WTC11 (cell line): ENCODE results near the gene QKI.

Experiments
- CBFB ChIP-seq: sonication (generic); formaldehyde crosslinking; IDR thresholded peaks from 2 replicates; pipeline ENCODE4 v1.8.1; 2022; ENCODE audit warnings: mild to moderate bottlenecking, low read depth, missing genetic modification reagents
- CTCF ChIP-seq: fragments of 200-600 bp; IDR thresholded peaks from 2 replicates; pipeline ENCODE4 v1.8.0; 2022; ENCODE audit warnings: antibody characterized with exemption
- RELA ChIP-seq: sonication (generic); formaldehyde crosslinking; IDR thresholded peaks from 2 replicates; pipeline ENCODE4 v1.8.1; 2022; ENCODE audit warnings: missing genetic modification reagents, mild to moderate bottlenecking, borderline replicate concordance
- ZNF263 ChIP-seq: sonication (generic); formaldehyde crosslinking; IDR thresholded peaks from 2 replicates; pipeline ENCODE4 v1.8.1; 2022; ENCODE audit warnings: low read depth, mild to moderate bottlenecking, moderate library complexity, missing genetic modification reagents

GRCh38 chr6:163459007-163459406 lies 44.5 kb downstream of the QKI start:
- no peak for TF ChIP-seq CTCF
- no peak for TF ChIP-seq CBFB (CRISPR knock-in tag)
- no peak for TF ChIP-seq RELA (CRISPR knock-in tag)
- TF ChIP-seq ZNF263 (CRISPR knock-in tag) = no peak
